ENCODE results near the gene PORCN.

Gene PORCN

GRCh38 chrX:48538641-48539344 is 30.0 kb downstream of the PORCN start:
- H3K79me2 ChIP-seq (ENCODE audit: insufficient read depth, low read length) = no peaks in the 10 kb centered on the region
- H3F3A ChIP-seq (ENCODE audit: insufficient read depth, low read length) = no peaks in the 10 kb centered on the region
- H3K9me3 ChIP-seq (ENCODE audit: low read length) = no peaks in the 10 kb centered on the region
- TF ChIP-seq, protein P1, sequence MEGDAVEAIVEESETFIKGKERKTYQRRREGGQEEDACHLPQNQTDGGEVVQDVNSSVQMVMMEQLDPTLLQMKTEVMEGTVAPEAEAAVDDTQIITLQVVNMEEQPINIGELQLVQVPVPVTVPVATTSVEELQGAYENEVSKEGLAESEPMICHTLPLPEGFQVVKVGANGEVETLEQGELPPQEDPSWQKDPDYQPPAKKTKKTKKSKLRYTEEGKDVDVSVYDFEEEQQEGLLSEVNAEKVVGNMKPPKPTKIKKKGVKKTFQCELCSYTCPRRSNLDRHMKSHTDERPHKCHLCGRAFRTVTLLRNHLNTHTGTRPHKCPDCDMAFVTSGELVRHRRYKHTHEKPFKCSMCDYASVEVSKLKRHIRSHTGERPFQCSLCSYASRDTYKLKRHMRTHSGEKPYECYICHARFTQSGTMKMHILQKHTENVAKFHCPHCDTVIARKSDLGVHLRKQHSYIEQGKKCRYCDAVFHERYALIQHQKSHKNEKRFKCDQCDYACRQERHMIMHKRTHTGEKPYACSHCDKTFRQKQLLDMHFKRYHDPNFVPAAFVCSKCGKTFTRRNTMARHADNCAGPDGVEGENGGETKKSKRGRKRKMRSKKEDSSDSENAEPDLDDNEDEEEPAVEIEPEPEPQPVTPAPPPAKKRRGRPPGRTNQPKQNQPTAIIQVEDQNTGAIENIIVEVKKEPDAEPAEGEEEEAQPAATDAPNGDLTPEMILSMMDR (IDR thresholded peaks at IDR 0.05; ENCODE audit: low read length) = no peak
- no peak for TF ChIP-seq EZH2 (IDR thresholded peaks at IDR 0.05; ENCODE audit: borderline replicate concordance, low read length)
- H3K27me3 ChIP-seq (ENCODE audit: insufficient read depth, low read length) = no peaks in the 10 kb centered on the region
- no peak overlapping the region; the same call in 1 of the 2 replicates for H2AFZ ChIP-seq (ENCODE audit: low read length)
- peaks cover 7% of the 10 kb centered on the region; the same call in 1 of the 2 replicates for H3K36me3 ChIP-seq (ENCODE audit: insufficient read depth, low read length)
- H3K4me3 ChIP-seq (ENCODE audit: low read depth, low read length, poor library complexity, severe bottlenecking) = peak overlapping the region; percentile 41
- peak overlapping the region; percentile 47; the same call in 1 of the 2 replicates for H3K4me2 ChIP-seq (ENCODE audit: low read length)
- no peaks in the 10 kb centered on the region for H4K20me1 ChIP-seq (ENCODE audit: insufficient read depth, low read length)
- H3K4me1 ChIP-seq (ENCODE audit: insufficient read depth, low read length, severe bottlenecking) = peaks cover 17% of the 10 kb centered on the region
- H3K27ac ChIP-seq (ENCODE audit: low read depth, low read length, poor library complexity, severe bottlenecking) = no peak overlapping the region
- H3K9me2 ChIP-seq (ENCODE audit: low read depth, low read length) = no peaks in the 10 kb centered on the region
- no peak overlapping the region for H3K9ac ChIP-seq (ENCODE audit: low read length)

DNA sequence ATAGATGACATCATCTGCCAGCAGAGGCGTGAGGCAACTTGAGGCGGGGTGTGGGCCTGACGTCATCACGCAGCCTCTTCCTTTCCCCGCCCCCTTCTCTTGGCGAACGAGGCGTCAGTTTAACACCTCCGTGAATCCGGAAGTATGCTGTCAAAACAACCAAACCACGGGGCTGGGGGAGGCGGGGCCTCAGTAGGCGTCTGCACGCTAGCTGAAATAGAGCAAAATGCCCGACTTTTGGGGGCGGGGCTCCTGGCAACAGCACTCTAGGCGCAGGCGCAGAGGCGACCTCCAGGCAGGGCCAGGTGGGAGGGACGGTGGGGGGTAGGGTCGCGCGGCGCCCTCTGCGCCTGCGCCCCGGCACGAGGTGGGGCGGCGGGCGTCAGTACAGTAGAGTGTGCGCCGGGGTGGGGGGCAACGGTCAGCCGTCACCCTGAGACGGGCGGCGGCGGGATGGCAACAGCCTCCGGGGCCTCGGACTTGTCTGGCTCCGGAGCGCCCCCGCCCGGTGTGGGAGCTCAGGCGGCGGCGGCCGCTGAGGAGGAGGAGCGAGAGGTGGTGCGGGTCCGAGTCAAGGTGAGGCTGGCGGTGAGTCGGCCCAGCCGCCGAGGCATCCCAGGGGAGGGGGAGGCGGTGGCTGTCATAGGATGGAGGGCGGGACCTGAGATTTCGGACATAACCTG is 30.7 kb downstream of the PORCN start, which contains the start of gene TBC1D25:
Gene TBC1D25, plus strand, starts transcription at position 370 of the 683 bp plus-strand sequence. Its CDS starts 84 bp downstream, at position 454.
- TF ChIP-seq, protein P1 (IDR thresholded peaks at IDR 0.05; ENCODE audit: low read length) = peak; percentile 33; the same call in 1 of the 2 replicates
- TF ChIP-seq EZH2 (IDR thresholded peaks at IDR 0.05; ENCODE audit: borderline replicate concordance, low read length) = no peak
- H3K9me2 ChIP-seq (ENCODE audit: low read depth, low read length) = no peaks in the 10 kb centered on the region
- H3K27ac ChIP-seq (ENCODE audit: low read depth, low read length, poor library complexity, severe bottlenecking) = peak within 1 kb of the TSS; percentile 64
- H3K36me3 ChIP-seq (ENCODE audit: insufficient read depth, low read length) = peaks cover 7% of the 10 kb centered on the region; the same call in 1 of the 2 replicates
- H4K20me1 ChIP-seq (ENCODE audit: insufficient read depth, low read length) = no peaks in the 10 kb centered on the region
- H2AFZ ChIP-seq (ENCODE audit: low read length) = no peak within 1 kb of the TSS; the same call in 1 of the 2 replicates
- H3F3A ChIP-seq (ENCODE audit: insufficient read depth, low read length) = no peaks in the 10 kb centered on the region
- peak within 1 kb of the TSS; percentile 68 for H3K4me3 ChIP-seq (ENCODE audit: low read depth, low read length, poor library complexity, severe bottlenecking)
- peaks cover 17% of the 10 kb centered on the region for H3K4me1 ChIP-seq (ENCODE audit: insufficient read depth, low read length, severe bottlenecking)
- no peaks in the 10 kb centered on the region for H3K27me3 ChIP-seq (ENCODE audit: insufficient read depth, low read length)
- no peaks in the 10 kb centered on the region for H3K9me3 ChIP-seq (ENCODE audit: low read length)
- peak within 1 kb of the TSS; percentile 65 for H3K9ac ChIP-seq (ENCODE audit: low read length)
- H3K4me2 ChIP-seq (ENCODE audit: low read length) = peak within 1 kb of the TSS; percentile 88
- no peaks in the 10 kb centered on the region for H3K79me2 ChIP-seq (ENCODE audit: insufficient read depth, low read length)

DNA sequence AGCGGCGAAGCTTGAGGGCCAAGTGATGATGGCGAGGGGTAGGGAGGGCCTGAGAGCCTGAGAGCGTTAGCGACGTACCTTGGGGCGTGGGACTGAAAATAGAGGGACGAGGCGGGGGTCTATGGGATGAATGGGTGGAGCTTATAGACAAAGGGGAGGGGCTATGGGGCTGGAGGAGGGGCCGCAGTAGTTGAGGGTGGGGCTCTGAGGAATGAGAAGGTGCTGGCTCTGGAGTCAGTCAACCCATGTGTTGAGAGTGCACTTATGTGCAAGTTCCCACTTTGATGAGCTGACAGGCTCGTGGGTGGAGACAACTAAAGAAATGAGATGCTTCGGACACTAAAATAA is 31.2 kb downstream of the PORCN start:
- H3K9ac ChIP-seq (ENCODE audit: low read length) = peak overlapping the region; percentile 65
- H3F3A ChIP-seq (ENCODE audit: insufficient read depth, low read length) = no peaks in the 10 kb centered on the region
- H2AFZ ChIP-seq (ENCODE audit: low read length) = no peak overlapping the region

More for the DNA sequence above, 31.2 kb downstream of the PORCN start:
- Histone ChIP-seq H3K4me2 (ENCODE audit: low read length) (peak overlapping the region; percentile 88), H3K4me1 (ENCODE audit: insufficient read depth, low read length, severe bottlenecking) (peaks cover 17% of the 10 kb centered on the region), H3K4me3 (ENCODE audit: low read depth, low read length, poor library complexity, severe bottlenecking) (peak overlapping the region; percentile 68), H3K27me3 (ENCODE audit: insufficient read depth, low read length) (no peaks in the 10 kb centered on the region), H4K20me1 (ENCODE audit: insufficient read depth, low read length) (no peaks in the 10 kb centered on the region), H3K9me3 (ENCODE audit: low read length) (no peaks in the 10 kb centered on the region), H3K79me2 (ENCODE audit: insufficient read depth, low read length) (no peaks in the 10 kb centered on the region), H3K36me3 (ENCODE audit: insufficient read depth, low read length) (peaks cover 11% of the 10 kb centered on the region; the same call in 1 of the 2 replicates), H3K9me2 (ENCODE audit: low read depth, low read length) (no peaks in the 10 kb centered on the region), H3K27ac (ENCODE audit: low read depth, low read length, poor library complexity, severe bottlenecking) (peak overlapping the region; percentile 64)
- no peak for TF ChIP-seq EZH2 (IDR thresholded peaks at IDR 0.05; ENCODE audit: borderline replicate concordance, low read length)
- TF ChIP-seq, protein P1 (IDR thresholded peaks at IDR 0.05; ENCODE audit: low read length) = no peak
